ENCODE data around the gene PSMB5. TPM values are rescaled to one million over a fixed set of nuclear protein-coding genes. Genes with fewer than 3 reads are reported as not detected.
A peak's percentile ranks its signal among the peaks of the same experiment; 100 is the strongest.

Gene PSMB5
- total RNA-seq, 1 experiment from 2014 or later, result 224 TPM

GRCh38 chr14:23006544-23007419, 27.9 kb downstream of the PSMB5 start (continued):
- TF ChIP-seq ATF2 (CRISPR knock-in tag; IDR thresholded peaks at IDR 0.05; ENCODE audit: borderline replicate concordance, low read depth) (peak; percentile 68; the same call in 1 of the 2 replicates), ZNF317 (CRISPR knock-in tag; IDR thresholded peaks at IDR 0.05; ENCODE audit: borderline replicate concordance, low read depth) (no peak), MYBL2 (CRISPR knock-in tag; IDR thresholded peaks at IDR 0.05) (peak; percentile 91), GABPB1 (CRISPR knock-in tag; IDR thresholded peaks at IDR 0.05) (peak; percentile 90), ZNF532 (CRISPR knock-in tag; IDR thresholded peaks at IDR 0.05; ENCODE audit: borderline replicate concordance) (no peak), USF1 (CRISPR knock-in tag; IDR thresholded peaks at IDR 0.05) (peak; percentile 73), ATF1 (CRISPR knock-in tag; IDR thresholded peaks at IDR 0.05) (no peak), ZSCAN18 (CRISPR knock-in tag; IDR thresholded peaks at IDR 0.05) (no peak), ETV6 (CRISPR knock-in tag; IDR thresholded peaks at IDR 0.05) (no peak), GRHL2 (CRISPR knock-in tag; IDR thresholded peaks at IDR 0.05; ENCODE audit: insufficient replicate concordance, severe bottlenecking) (no peak), NFE2L1 (CRISPR knock-in tag; IDR thresholded peaks at IDR 0.05) (peak; percentile 94), TCF7 (CRISPR knock-in tag; IDR thresholded peaks at IDR 0.05; ENCODE audit: low read depth) (no peak; the same call in 1 of the 2 replicates), ZMAT4 (CRISPR knock-in tag; IDR thresholded peaks at IDR 0.05) (no peak), KAT7 (CRISPR knock-in tag; IDR thresholded peaks at IDR 0.05; ENCODE audit: borderline replicate concordance) (0 out of 2 replicates have a peak, but pooled peaks have one; percentile 75), ELF4 (CRISPR knock-in tag; IDR thresholded peaks at IDR 0.05; ENCODE audit: low read depth) (0 out of 2 replicates have a peak, but pooled peaks have one; percentile 26), ZNF121 (CRISPR knock-in tag; IDR thresholded peaks at IDR 0.05) (no peak), ZNF671 (CRISPR knock-in tag; IDR thresholded peaks at IDR 0.05) (no peak), PREB (CRISPR knock-in tag; IDR thresholded peaks at IDR 0.05; ENCODE audit: borderline replicate concordance) (peak; percentile 86; the same call in 1 of the 2 replicates), CREB1 (CRISPR knock-in tag; IDR thresholded peaks at IDR 0.05) (no peak; the same call in 1 of the 2 replicates), IRF2 (CRISPR knock-in tag; IDR thresholded peaks at IDR 0.05; ENCODE audit: borderline replicate concordance, low read depth) (peak; percentile 62; the same call in 1 of the 2 replicates), CBFB (CRISPR knock-in tag; IDR thresholded peaks at IDR 0.05; ENCODE audit: low read depth) (no peak), NR1H2 (CRISPR knock-in tag; IDR thresholded peaks at IDR 0.05) (no peak), MXD4 (CRISPR knock-in tag; IDR thresholded peaks at IDR 0.05; ENCODE audit: borderline replicate concordance) (no peak), ZNF425 (CRISPR knock-in tag; conservative IDR thresholded peaks at IDR 0.05) (no peak), EMX1 (CRISPR knock-in tag; IDR thresholded peaks at IDR 0.05) (no peak), TEAD1 (CRISPR knock-in tag; IDR thresholded peaks at IDR 0.05) (peak; percentile 89), MAX (CRISPR knock-in tag; IDR thresholded peaks at IDR 0.05) (peak; percentile 95)
